GM12865 (cell line): ENCODE data around the gene SUPT5H.

Source experiments
- DNase-seq: peaks from one replicate; pipeline ENCODE4 v3.0.0; 2010; ENCODE audit warnings: low read depth
- H3K4me3 ChIP-seq: 2 replicates; pipeline ENCODE4 v1.5.1; 2011; ENCODE audit warnings: mild to moderate bottlenecking, low read depth, low read length, control low read depth
- CTCF ChIP-seq: IDR thresholded peaks from 2 replicates; pipeline ENCODE4 v1.5.1; 2011; ENCODE audit warnings: low read length, control low read depth, low read depth, inconsistent platforms; ENCODE audit not compliant: insufficient read depth; ENCODE audit errors: missing control alignments

SUPT5H gene

GRCh38 chr19:39401549-39402345 lies 43.6 kb upstream of the SUPT5H start:
- DNase-seq = peak; percentile 89
- no peak for TF ChIP-seq CTCF
- peak overlapping the region; percentile 73 for H3K4me3 ChIP-seq

GRCh38 chr19:39402346-39403300 lies 42.8 kb upstream of the SUPT5H start:
- no peak for TF ChIP-seq CTCF
- peak overlapping the region; percentile 73 for H3K4me3 ChIP-seq
- peak; percentile 96 for DNase-seq

GRCh38 chr19:39403331-39404312 lies 41.8 kb upstream of the SUPT5H start:
- peak; percentile 96 for DNase-seq

GRCh38 chr19:39405261-39405957 lies 40.0 kb upstream of the SUPT5H start:
- no peak for TF ChIP-seq CTCF
- DNase-seq = no peak
- H3K4me3 ChIP-seq = peak overlapping the region; percentile 73

More at GRCh38 chr19:39403331-39404312, 41.8 kb upstream of the SUPT5H start:
- peak overlapping the region; percentile 73 for H3K4me3 ChIP-seq
- TF ChIP-seq CTCF = no peak

GRCh38 chr19:39405958-39406655 lies 39.3 kb upstream of the SUPT5H start:
- TF ChIP-seq CTCF = no peak
- H3K4me3 ChIP-seq = peak overlapping the region; percentile 73
- peak; percentile 88 for DNase-seq
